SK-N-MC (cell line): ENCODE measurements around the gene SVOP.

Source experiments
- EZH2 ChIP-seq: fragments of 200-600 bp; sonication (generic); IDR thresholded peaks from one replicate; pipeline ENCODE4 v1.6.1; 2017; ENCODE audit warnings: antibody characterized with exemption
- FOXP2 ChIP-seq: optimal IDR thresholded peaks from 2 replicates; pipeline ENCODE3; 2011; ENCODE audit warnings: mild to moderate bottlenecking, moderate library complexity; ENCODE audit not compliant: insufficient read depth; ENCODE audit errors: extremely low read length, control extremely low read depth
- POLR2AphosphoS5 ChIP-seq: IDR thresholded peaks from 2 replicates; pipeline ENCODE4 v1.6.1; 2012; ENCODE audit warnings: mild to moderate bottlenecking, low read depth, low read length, borderline replicate concordance

DNA sequence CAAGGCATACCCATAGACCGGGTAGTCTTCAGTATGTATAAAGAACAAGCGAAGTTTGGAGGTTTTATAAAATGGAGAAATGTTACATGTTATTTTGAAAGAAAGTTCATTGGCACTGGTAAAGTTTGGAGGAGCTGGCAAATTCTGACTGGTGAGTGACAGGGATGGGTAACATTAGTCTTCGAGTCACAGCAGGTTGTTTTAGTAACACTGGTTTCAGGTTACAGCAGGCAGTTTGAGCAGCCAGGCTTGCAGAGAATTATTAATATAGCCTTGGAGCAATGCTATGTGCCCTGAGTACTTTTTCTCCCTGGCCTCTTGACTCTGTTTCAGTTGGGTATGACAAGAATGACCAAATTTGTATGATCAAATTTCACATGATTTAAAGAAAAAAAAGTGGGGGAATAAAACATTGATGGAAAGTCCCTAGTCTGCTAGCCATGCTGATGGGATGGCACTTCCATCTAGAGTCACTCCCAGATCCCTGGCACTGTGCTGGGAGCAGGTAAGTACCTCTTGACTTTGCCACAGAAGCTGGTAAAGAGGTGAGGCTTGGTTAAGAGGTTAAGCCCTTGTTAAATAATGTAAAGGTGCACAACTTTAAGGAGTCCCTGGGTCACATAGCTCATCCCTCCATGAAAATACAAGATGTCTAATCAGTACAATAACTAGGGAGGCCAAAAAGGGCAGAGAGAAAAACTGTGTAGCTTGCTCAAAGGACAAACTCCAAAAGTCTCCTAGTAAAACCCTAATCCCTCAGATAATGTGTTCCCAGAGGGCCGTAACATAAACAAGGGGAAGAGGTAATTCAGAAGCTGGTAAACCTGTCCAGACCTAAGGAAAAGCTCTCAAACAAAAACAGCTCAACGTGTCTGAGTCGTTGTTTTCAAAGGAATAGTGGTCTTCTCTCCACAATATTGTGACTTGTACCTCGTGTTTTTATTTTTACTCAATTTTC, 12.7 kb upstream of the SVOP start:
- no peak for TF ChIP-seq EZH2
- no peak for TF ChIP-seq POLR2AphosphoS5
- TF ChIP-seq FOXP2 = no peak
